ENCODE data around the gene ZNF148.

DNA sequence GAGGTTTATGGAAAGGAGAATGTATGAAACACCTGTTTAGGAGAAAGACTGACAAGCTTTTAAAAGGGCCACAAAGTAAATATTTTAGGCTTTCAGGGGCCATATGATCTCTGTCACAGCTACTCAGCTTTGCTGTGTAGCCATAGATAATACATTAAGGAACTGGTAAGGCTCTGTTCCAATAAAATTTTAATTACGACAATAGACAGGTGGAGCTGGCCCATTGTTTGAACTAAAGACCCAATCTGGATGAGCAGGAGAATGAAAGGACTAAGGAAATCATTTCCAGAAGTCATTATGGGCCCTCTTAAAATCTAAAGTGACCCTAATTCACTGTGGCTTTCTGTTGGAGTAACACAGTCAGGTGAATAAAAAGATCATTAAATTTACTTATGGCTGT lies 114.1 kb downstream of the ZNF148 start:
- TF ChIP-seq, protein P1, sequence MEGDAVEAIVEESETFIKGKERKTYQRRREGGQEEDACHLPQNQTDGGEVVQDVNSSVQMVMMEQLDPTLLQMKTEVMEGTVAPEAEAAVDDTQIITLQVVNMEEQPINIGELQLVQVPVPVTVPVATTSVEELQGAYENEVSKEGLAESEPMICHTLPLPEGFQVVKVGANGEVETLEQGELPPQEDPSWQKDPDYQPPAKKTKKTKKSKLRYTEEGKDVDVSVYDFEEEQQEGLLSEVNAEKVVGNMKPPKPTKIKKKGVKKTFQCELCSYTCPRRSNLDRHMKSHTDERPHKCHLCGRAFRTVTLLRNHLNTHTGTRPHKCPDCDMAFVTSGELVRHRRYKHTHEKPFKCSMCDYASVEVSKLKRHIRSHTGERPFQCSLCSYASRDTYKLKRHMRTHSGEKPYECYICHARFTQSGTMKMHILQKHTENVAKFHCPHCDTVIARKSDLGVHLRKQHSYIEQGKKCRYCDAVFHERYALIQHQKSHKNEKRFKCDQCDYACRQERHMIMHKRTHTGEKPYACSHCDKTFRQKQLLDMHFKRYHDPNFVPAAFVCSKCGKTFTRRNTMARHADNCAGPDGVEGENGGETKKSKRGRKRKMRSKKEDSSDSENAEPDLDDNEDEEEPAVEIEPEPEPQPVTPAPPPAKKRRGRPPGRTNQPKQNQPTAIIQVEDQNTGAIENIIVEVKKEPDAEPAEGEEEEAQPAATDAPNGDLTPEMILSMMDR (IDR thresholded peaks at IDR 0.05): no peak
- TF ChIP-seq EP300 (IDR thresholded peaks at IDR 0.05): no peak

Measured in upper lobe of left lung (tissue), 4 donors.